22Rv1 (cell line): ENCODE results near the gene CFAP92.

Experiments used
- ZFX ChIP-seq: fragments of 450-650 bp; IDR thresholded peaks from 2 replicates; pipeline ENCODE4 v1.6.1; 2017; ENCODE audit warnings: antibody characterized with exemption, borderline replicate concordance
- TF ChIP-seq, protein P1 (sequence below): fragments of 450-650 bp; IDR thresholded peaks from 2 replicates; pipeline ENCODE4 v1.5.1; 2017; ENCODE audit warnings: mild to moderate bottlenecking

DNA sequence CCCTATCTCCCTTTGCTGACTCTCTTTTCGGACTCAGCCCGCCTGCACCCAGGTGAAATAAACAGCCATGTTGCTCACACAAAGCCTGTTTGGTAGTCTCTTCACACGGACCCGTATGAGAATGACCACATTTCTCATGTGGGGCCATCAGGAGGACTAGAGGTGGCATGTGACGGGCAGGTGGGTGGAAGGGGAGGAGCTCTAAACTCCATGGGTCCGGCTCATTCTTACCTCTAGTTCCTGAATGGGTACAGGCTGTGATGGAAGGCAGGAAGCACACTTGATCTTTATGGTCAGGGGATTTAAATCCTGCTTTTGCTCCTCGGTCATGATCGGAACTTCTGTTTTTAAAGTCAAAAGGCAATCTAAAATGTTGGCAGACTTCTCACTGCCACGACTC is 28.6 kb downstream of the CFAP92 start:
- TF ChIP-seq, protein P1, sequence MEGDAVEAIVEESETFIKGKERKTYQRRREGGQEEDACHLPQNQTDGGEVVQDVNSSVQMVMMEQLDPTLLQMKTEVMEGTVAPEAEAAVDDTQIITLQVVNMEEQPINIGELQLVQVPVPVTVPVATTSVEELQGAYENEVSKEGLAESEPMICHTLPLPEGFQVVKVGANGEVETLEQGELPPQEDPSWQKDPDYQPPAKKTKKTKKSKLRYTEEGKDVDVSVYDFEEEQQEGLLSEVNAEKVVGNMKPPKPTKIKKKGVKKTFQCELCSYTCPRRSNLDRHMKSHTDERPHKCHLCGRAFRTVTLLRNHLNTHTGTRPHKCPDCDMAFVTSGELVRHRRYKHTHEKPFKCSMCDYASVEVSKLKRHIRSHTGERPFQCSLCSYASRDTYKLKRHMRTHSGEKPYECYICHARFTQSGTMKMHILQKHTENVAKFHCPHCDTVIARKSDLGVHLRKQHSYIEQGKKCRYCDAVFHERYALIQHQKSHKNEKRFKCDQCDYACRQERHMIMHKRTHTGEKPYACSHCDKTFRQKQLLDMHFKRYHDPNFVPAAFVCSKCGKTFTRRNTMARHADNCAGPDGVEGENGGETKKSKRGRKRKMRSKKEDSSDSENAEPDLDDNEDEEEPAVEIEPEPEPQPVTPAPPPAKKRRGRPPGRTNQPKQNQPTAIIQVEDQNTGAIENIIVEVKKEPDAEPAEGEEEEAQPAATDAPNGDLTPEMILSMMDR = no peak
- no peak for TF ChIP-seq ZFX
